Muscle layer of duodenum (tissue), 2 donors: ENCODE data around the gene WWOX.

ENCODE experiments used
- H3K27ac ChIP-seq: one replicate; pipeline ENCODE4 v1.7.0; 2013; ENCODE audit warnings: mild to moderate bottlenecking, low read length
- H3K27me3 ChIP-seq: one replicate; pipeline ENCODE4 v1.7.0; 2013; ENCODE audit warnings: low read depth, mild to moderate bottlenecking, control low read depth, low read length
- H3K36me3 ChIP-seq, 2 donors: one replicate each; pipeline ENCODE4 v1.7.0; 2013; ENCODE audit warnings: low read length in 2 of 2, control low read depth in 1 of 2, mild to moderate bottlenecking in 1 of 2; ENCODE audit not compliant: insufficient read depth in 2 of 2, control insufficient read depth in 1 of 2
- H3K4me1 ChIP-seq, 2 donors: one replicate each; pipeline ENCODE4 v1.7.0; 2013; ENCODE audit warnings: low read length in 2 of 2, mild to moderate bottlenecking in 2 of 2, control low read depth in 1 of 2, moderate library complexity in 1 of 2; ENCODE audit not compliant: insufficient read depth in 2 of 2, control insufficient read depth in 1 of 2
- H3K4me3 ChIP-seq, 2 donors: one replicate each; pipeline ENCODE4 v1.7.0; 2013; ENCODE audit warnings: low read length in 2 of 2, low read depth in 1 of 2, mild to moderate bottlenecking in 1 of 2
- H3K9me3 ChIP-seq, 2 donors: one replicate each; pipeline ENCODE4 v1.7.0; 2013; ENCODE audit warnings: low read length in 2 of 2, control low read depth in 1 of 2, mild to moderate bottlenecking in 1 of 2; ENCODE audit not compliant: control insufficient read depth in 1 of 2
- donor health status: healthy.

WWOX gene

DNA sequence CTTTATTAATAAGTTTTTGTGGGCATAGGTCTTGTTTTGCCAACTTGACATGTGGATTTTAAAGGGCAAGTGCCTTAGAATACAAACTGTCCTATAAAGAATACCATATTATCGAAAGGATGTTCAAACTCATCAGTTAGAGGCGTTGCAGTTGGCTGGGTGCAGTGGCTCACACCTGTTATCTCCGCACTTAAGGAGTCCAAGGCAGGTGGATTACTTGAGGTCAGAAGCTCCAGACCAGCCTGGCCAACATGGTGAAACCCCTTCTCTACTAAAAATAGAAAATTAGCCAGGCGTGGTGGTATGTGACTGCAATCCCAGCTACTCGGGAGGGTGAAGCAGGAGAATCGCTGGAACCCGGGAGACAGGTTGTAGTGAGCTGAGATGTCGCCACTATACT is 472.0 kb downstream of the WWOX start:
- H3K36me3 ChIP-seq, result no peaks in the 10 kb centered on the region
- no peak overlapping the region for H3K4me3 ChIP-seq
- H3K27me3 ChIP-seq, result no peaks in the 10 kb centered on the region
- no peaks in the 10 kb centered on the region for H3K4me1 ChIP-seq
- H3K27ac ChIP-seq, result no peak overlapping the region
- H3K9me3 ChIP-seq, result no peaks in the 10 kb centered on the region

- H3K9me3 ChIP-seq, result no peaks in the 10 kb centered on the region
- H3K4me1 ChIP-seq, result no peaks in the 10 kb centered on the region
- no peaks in the 10 kb centered on the region for H3K36me3 ChIP-seq
- no peak overlapping the region for H3K27ac ChIP-seq
- H3K27me3 ChIP-seq, result no peaks in the 10 kb centered on the region
- H3K4me3 ChIP-seq, result no peak overlapping the region
These were observed 472.5 kb downstream of the WWOX start for GRCh38 chr16:78571898-78572358.

- Histone ChIP-seq H3K27ac (no peak overlapping the region), H3K36me3 (no peaks in the 10 kb centered on the region), H3K27me3 (no peaks in the 10 kb centered on the region), H3K4me1 (no peaks in the 10 kb centered on the region), H3K4me3 (no peak overlapping the region), H3K9me3 (no peaks in the 10 kb centered on the region)
These were observed 475.1 kb downstream of the WWOX start for GRCh38 chr16:78574571-78574970.

GRCh38 chr16:78576941-78577340 is 477.5 kb downstream of the WWOX start:
- Histone ChIP-seq H3K27ac (no peak overlapping the region), H3K27me3 (no peaks in the 10 kb centered on the region), H3K4me1 (no peaks in the 10 kb centered on the region), H3K4me3 (no peak overlapping the region), H3K36me3 (no peaks in the 10 kb centered on the region), H3K9me3 (no peaks in the 10 kb centered on the region)

GRCh38 chr16:78577630-78578029 is 478.2 kb downstream of the WWOX start:
- H3K27ac ChIP-seq, result no peak overlapping the region
- H3K4me3 ChIP-seq, result no peak overlapping the region
- no peaks in the 10 kb centered on the region for H3K4me1 ChIP-seq
- no peaks in the 10 kb centered on the region for H3K9me3 ChIP-seq
- no peaks in the 10 kb centered on the region for H3K36me3 ChIP-seq
- no peaks in the 10 kb centered on the region for H3K27me3 ChIP-seq

- Histone ChIP-seq H3K27ac (no peak overlapping the region), H3K9me3 (no peaks in the 10 kb centered on the region)
These were observed 479.6 kb downstream of the WWOX start for GRCh38 chr16:78579020-78579419.

DNA sequence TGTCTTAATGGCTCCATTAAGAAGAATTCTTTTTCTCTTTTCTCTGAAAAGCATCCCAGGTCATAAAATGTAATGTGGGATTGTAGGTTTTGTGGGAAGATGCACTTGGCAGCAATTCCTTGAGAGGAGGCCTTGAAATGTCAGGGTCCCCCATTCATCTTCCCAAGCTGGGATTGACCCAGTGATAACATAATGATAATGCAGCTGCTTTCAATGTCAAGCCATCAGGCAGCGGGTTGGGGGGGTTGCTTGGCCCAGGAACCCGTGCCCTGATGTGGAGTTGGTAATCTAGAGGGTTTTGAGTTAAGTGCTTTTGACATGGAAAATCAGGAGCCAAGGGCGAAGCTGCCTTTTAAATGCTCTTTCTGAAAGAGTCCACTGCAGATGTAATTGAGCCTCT is 484.0 kb downstream of the WWOX start:
- Histone ChIP-seq H3K27ac (no peak overlapping the region), H3K4me3 (no peak overlapping the region), H3K27me3 (no peaks in the 10 kb centered on the region), H3K9me3 (no peaks in the 10 kb centered on the region), H3K36me3 (no peaks in the 10 kb centered on the region), H3K4me1 (no peaks in the 10 kb centered on the region)

More at GRCh38 chr16:78579020-78579419, 479.6 kb downstream of the WWOX start:
- Histone ChIP-seq H3K4me1 (no peaks in the 10 kb centered on the region), H3K36me3 (no peaks in the 10 kb centered on the region), H3K27me3 (no peaks in the 10 kb centered on the region), H3K4me3 (no peak overlapping the region)

DNA sequence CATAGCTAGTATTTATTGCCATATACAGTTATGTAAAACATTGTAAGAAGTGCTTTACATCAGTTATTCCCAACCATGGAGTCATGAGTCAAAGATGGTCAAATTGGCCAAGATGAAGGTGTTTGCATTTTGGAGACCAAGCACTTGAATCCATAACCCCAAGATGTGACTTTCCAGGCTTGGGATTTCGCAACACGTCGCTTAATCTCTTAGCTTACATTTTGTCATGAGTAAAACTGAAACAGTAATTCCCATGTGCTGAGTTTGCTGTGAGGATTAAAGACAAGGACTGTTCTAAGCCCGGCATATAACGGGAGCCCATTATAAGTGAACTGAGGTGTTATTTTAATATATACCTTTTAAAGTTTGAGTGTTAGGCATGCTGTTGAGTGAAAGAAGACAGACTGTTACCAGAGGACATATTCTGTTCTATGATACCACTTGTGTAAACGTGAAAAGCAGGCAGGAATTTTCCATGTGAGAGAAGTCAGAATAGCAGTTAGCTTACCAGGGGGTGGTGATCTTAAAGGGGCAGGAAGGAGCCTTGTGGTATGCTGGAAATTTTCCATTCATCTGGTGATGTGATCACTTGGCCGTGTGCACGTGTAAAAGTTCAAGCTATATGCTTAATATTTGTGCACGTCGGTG is 484.9 kb downstream of the WWOX start:
- no peaks in the 10 kb centered on the region for H3K4me1 ChIP-seq
- H3K4me3 ChIP-seq, result no peak overlapping the region

GRCh38 chr16:78584991-78585390 is 485.5 kb downstream of the WWOX start:
- Histone ChIP-seq H3K27me3 (no peaks in the 10 kb centered on the region), H3K27ac (no peak overlapping the region), H3K4me3 (no peak overlapping the region), H3K36me3 (no peaks in the 10 kb centered on the region), H3K4me1 (no peaks in the 10 kb centered on the region), H3K9me3 (no peaks in the 10 kb centered on the region)

More for the DNA sequence above, 484.9 kb downstream of the WWOX start:
- no peaks in the 10 kb centered on the region for H3K9me3 ChIP-seq
- H3K27me3 ChIP-seq, result no peaks in the 10 kb centered on the region
- no peak overlapping the region for H3K27ac ChIP-seq
- no peaks in the 10 kb centered on the region for H3K36me3 ChIP-seq

- no peaks in the 10 kb centered on the region for H3K36me3 ChIP-seq
- no peaks in the 10 kb centered on the region for H3K27me3 ChIP-seq
- H3K4me1 ChIP-seq, result no peaks in the 10 kb centered on the region
- no peak overlapping the region for H3K27ac ChIP-seq
- no peak overlapping the region for H3K4me3 ChIP-seq
- H3K9me3 ChIP-seq, result no peaks in the 10 kb centered on the region
These were observed 489.9 kb downstream of the WWOX start for GRCh38 chr16:78589331-78589730.

GRCh38 chr16:78591682-78592103 is 492.2 kb downstream of the WWOX start:
- H3K27me3 ChIP-seq, result no peaks in the 10 kb centered on the region
- H3K9me3 ChIP-seq, result no peaks in the 10 kb centered on the region
- no peak overlapping the region for H3K4me3 ChIP-seq
- H3K36me3 ChIP-seq, result no peaks in the 10 kb centered on the region
- no peak overlapping the region for H3K27ac ChIP-seq
- H3K4me1 ChIP-seq, result no peaks in the 10 kb centered on the region

GRCh38 chr16:78592111-78592510 is 492.7 kb downstream of the WWOX start:
- Histone ChIP-seq H3K27ac (no peak overlapping the region), H3K4me1 (no peaks in the 10 kb centered on the region), H3K36me3 (no peaks in the 10 kb centered on the region), H3K9me3 (no peaks in the 10 kb centered on the region), H3K4me3 (no peak overlapping the region), H3K27me3 (no peaks in the 10 kb centered on the region)
